Measurements from ENCODE around the gene EFCAB9.

DNA sequence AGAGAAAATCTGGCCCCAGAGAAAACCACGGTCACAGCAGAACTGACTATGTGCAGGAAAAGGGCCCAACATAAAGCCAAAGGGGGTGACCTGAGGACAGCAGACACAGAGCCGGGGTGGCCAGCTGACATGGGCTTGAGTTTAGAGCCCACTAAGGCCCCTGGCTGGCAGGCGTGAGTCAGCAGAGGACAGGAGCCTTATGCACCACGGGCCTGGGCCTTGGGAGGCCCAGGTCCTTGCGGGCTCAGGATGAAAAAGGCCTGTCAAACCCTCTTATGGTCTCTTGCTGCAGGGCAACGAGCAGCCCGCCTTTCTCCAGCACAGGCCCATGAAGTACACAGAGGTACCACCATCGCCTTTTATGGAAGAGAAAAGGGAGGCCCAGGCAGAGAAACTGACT lies 25.7 kb upstream of the EFCAB9 start:
- TF ChIP-seq, protein P1, sequence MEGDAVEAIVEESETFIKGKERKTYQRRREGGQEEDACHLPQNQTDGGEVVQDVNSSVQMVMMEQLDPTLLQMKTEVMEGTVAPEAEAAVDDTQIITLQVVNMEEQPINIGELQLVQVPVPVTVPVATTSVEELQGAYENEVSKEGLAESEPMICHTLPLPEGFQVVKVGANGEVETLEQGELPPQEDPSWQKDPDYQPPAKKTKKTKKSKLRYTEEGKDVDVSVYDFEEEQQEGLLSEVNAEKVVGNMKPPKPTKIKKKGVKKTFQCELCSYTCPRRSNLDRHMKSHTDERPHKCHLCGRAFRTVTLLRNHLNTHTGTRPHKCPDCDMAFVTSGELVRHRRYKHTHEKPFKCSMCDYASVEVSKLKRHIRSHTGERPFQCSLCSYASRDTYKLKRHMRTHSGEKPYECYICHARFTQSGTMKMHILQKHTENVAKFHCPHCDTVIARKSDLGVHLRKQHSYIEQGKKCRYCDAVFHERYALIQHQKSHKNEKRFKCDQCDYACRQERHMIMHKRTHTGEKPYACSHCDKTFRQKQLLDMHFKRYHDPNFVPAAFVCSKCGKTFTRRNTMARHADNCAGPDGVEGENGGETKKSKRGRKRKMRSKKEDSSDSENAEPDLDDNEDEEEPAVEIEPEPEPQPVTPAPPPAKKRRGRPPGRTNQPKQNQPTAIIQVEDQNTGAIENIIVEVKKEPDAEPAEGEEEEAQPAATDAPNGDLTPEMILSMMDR (IDR thresholded peaks at IDR 0.05): no peak
- TF ChIP-seq EZH2phosphoT487 (IDR thresholded peaks at IDR 0.05) (no peak), EZH2 (IDR thresholded peaks at IDR 0.05) (no peak)

Data from neural progenitor cell (in vitro differentiated cells).